ENCODE measurements around the gene OBSL1.

- TF ChIP-seq EZH2 (IDR thresholded peaks at IDR 0.05; ENCODE audit: borderline replicate concordance, low read depth, low read length, severe bottlenecking) (no peak), POLR2A (IDR thresholded peaks at IDR 0.05; ENCODE audit: low read depth, low read length) (no peak)
- TF ChIP-seq, protein P1, sequence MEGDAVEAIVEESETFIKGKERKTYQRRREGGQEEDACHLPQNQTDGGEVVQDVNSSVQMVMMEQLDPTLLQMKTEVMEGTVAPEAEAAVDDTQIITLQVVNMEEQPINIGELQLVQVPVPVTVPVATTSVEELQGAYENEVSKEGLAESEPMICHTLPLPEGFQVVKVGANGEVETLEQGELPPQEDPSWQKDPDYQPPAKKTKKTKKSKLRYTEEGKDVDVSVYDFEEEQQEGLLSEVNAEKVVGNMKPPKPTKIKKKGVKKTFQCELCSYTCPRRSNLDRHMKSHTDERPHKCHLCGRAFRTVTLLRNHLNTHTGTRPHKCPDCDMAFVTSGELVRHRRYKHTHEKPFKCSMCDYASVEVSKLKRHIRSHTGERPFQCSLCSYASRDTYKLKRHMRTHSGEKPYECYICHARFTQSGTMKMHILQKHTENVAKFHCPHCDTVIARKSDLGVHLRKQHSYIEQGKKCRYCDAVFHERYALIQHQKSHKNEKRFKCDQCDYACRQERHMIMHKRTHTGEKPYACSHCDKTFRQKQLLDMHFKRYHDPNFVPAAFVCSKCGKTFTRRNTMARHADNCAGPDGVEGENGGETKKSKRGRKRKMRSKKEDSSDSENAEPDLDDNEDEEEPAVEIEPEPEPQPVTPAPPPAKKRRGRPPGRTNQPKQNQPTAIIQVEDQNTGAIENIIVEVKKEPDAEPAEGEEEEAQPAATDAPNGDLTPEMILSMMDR (IDR thresholded peaks at IDR 0.05; ENCODE audit: extremely low read depth in 1 of 2, insufficient read depth in 1 of 2, low read depth in 1 of 2, low read length in 2 of 2), result no peak
These were observed 65.8 kb downstream of the OBSL1 start for GRCh38 chr2:219505585-219505984.

All from endothelial cell of umbilical vein (primary cell).